Activated naive CD4-positive, alpha-beta T cell treated with anti-CD3 and anti-CD28 coated beads, Interleukin-2, amount 50 U/mL, for 72 hours (primary cell): ENCODE results near the gene SCN1A. TPM values are rescaled to one million over a fixed set of nuclear protein-coding genes. Genes with fewer than 3 reads are reported as not detected.

ENCODE experiments used
- ATAC-seq, 2 donors: fragments of 150-1000 bp; cut with Tn5 transposase; 2 replicates each; pipeline ENCODE4 v1.10.0; 2021; ENCODE audit warnings: mild to moderate bottlenecking in 2 of 2, moderate library complexity in 2 of 2
- DNase-seq, 2 donors: peaks; one replicate each; pipeline ENCODE4 v3.0.0; 2021 to 2022; ENCODE audit warnings: low spot score in 2 of 2
- H3K27ac Mint-ChIP-seq, 2 donors: one replicate each; pipeline ENCODE4 v1.8.0; 2022; ENCODE audit warnings: mild to moderate bottlenecking in 2 of 2, mixed read lengths in 2 of 2
- H3K36me3 Mint-ChIP-seq, 2 donors: one replicate each; pipeline ENCODE4 v1.8.0; 2022; ENCODE audit warnings: mixed read lengths in 2 of 2
- H3K9me3 Mint-ChIP-seq, 2 donors: one replicate each; pipeline ENCODE4 v1.8.0; 2022; ENCODE audit warnings: mixed read lengths in 2 of 2
- total RNA-seq, 2 donors: library from RNA; stranded (reverse); gene quantifications; one replicate each; pipeline ENCODE4 v1.2.3, GENCODE V29; 2022

The SCN1A gene
- not detected for total RNA-seq

GRCh38 chr2:166127217-166128155, at the start of gene SCN1A:
Gene SCN1A (minus strand): TSS chr2:166128020. CDS start chr2:166073621, 54,399 bp downstream.
- Mint-ChIP-seq H3K27ac (no peak within 1 kb of the TSS), H3K36me3 (no peaks in the 10 kb centered on the region), H3K9me3 (no peaks in the 10 kb centered on the region)
- DNase-seq = no peak
- peak; percentile 11 to 57 for ATAC-seq

GRCh38 chr2:166173263-166173662, 45.4 kb upstream of the SCN1A start:
- DNase-seq (no peak), ATAC-seq (no peak)
- Mint-ChIP-seq H3K9me3 (no peaks in the 10 kb centered on the region), H3K27ac (no peak overlapping the region), H3K36me3 (no peaks in the 10 kb centered on the region)

GRCh38 chr2:166171216-166171615, 43.4 kb upstream of the SCN1A start:
- no peaks in the 10 kb centered on the region for H3K36me3 Mint-ChIP-seq
- no peak for DNase-seq
- H3K9me3 Mint-ChIP-seq = no peaks in the 10 kb centered on the region

GRCh38 chr2:166170356-166170755, 42.5 kb upstream of the SCN1A start:
- H3K9me3 Mint-ChIP-seq = no peaks in the 10 kb centered on the region
- H3K27ac Mint-ChIP-seq = no peak overlapping the region
- ATAC-seq = peak in 1 of 2 donors; percentile 41
- DNase-seq = no peak
- H3K36me3 Mint-ChIP-seq = no peaks in the 10 kb centered on the region

More at GRCh38 chr2:166171216-166171615, 43.4 kb upstream of the SCN1A start:
- no peak for ATAC-seq
- no peak overlapping the region for H3K27ac Mint-ChIP-seq

- H3K27ac Mint-ChIP-seq = no peak overlapping the region
These were observed 39.6 kb upstream of the SCN1A start for GRCh38 chr2:166167449-166167848.

GRCh38 chr2:166163775-166164174, 36.0 kb upstream of the SCN1A start:
- H3K36me3 Mint-ChIP-seq = no peaks in the 10 kb centered on the region
- DNase-seq (no peak), ATAC-seq (no peak)
- H3K9me3 Mint-ChIP-seq = no peaks in the 10 kb centered on the region
- no peak overlapping the region for H3K27ac Mint-ChIP-seq

More at GRCh38 chr2:166167449-166167848, 39.6 kb upstream of the SCN1A start:
- Mint-ChIP-seq H3K36me3 (no peaks in the 10 kb centered on the region), H3K9me3 (no peaks in the 10 kb centered on the region)
- no peak for DNase-seq
- ATAC-seq = no peak

GRCh38 chr2:166158546-166158945, 30.7 kb upstream of the SCN1A start:
- ATAC-seq (no peak), DNase-seq (no peak)
- no peaks in the 10 kb centered on the region for H3K36me3 Mint-ChIP-seq
- H3K27ac Mint-ChIP-seq = no peak overlapping the region
- H3K9me3 Mint-ChIP-seq = no peaks in the 10 kb centered on the region

- no peak for ATAC-seq
- H3K9me3 Mint-ChIP-seq = no peaks in the 10 kb centered on the region
- no peak overlapping the region for H3K27ac Mint-ChIP-seq
- no peaks in the 10 kb centered on the region for H3K36me3 Mint-ChIP-seq
- DNase-seq = no peak
These were observed 29.8 kb upstream of the SCN1A start for GRCh38 chr2:166157578-166157977.

GRCh38 chr2:166156985-166157490, 29.2 kb upstream of the SCN1A start:
- no peak for ATAC-seq
- no peak for DNase-seq
- no peaks in the 10 kb centered on the region for H3K36me3 Mint-ChIP-seq
- H3K9me3 Mint-ChIP-seq = no peaks in the 10 kb centered on the region
- H3K27ac Mint-ChIP-seq = no peak overlapping the region

GRCh38 chr2:166155589-166155988, 27.8 kb upstream of the SCN1A start:
- H3K27ac Mint-ChIP-seq = no peak overlapping the region
- no peak for DNase-seq
- ATAC-seq = no peak
- no peaks in the 10 kb centered on the region for H3K36me3 Mint-ChIP-seq
- H3K9me3 Mint-ChIP-seq = no peaks in the 10 kb centered on the region

GRCh38 chr2:166154685-166155338, 27.0 kb upstream of the SCN1A start:
- H3K9me3 Mint-ChIP-seq = no peaks in the 10 kb centered on the region
- H3K36me3 Mint-ChIP-seq = no peaks in the 10 kb centered on the region
- H3K27ac Mint-ChIP-seq = no peak overlapping the region
- ATAC-seq (no peak), DNase-seq (no peak)

GRCh38 chr2:166152064-166152463, 24.2 kb upstream of the SCN1A start:
- DNase-seq = no peak
- Mint-ChIP-seq H3K27ac (no peak overlapping the region), H3K9me3 (no peaks in the 10 kb centered on the region), H3K36me3 (no peaks in the 10 kb centered on the region)
- ATAC-seq = no peak

- ATAC-seq (no peak), DNase-seq (no peak)
- H3K27ac Mint-ChIP-seq = no peak overlapping the region
- no peaks in the 10 kb centered on the region for H3K9me3 Mint-ChIP-seq
- H3K36me3 Mint-ChIP-seq = no peaks in the 10 kb centered on the region
These were observed 20.9 kb upstream of the SCN1A start for GRCh38 chr2:166148500-166149400.

- DNase-seq (no peak), ATAC-seq (no peak)
- Mint-ChIP-seq H3K27ac (no peak overlapping the region), H3K9me3 (no peaks in the 10 kb centered on the region), H3K36me3 (no peaks in the 10 kb centered on the region)
These were observed 20.1 kb upstream of the SCN1A start for GRCh38 chr2:166147883-166148282.

- ATAC-seq (no peak), DNase-seq (no peak)
- Mint-ChIP-seq H3K36me3 (no peaks in the 10 kb centered on the region), H3K27ac (no peak overlapping the region), H3K9me3 (peaks cover 0 to 5% of the 10 kb centered on the region in 2 donors)
These were observed 16.3 kb upstream of the SCN1A start for GRCh38 chr2:166144071-166144470.

- no peak for ATAC-seq
- Mint-ChIP-seq H3K27ac (no peak overlapping the region), H3K36me3 (no peaks in the 10 kb centered on the region), H3K9me3 (peaks cover 4 to 10% of the 10 kb centered on the region in 2 donors)
- DNase-seq = no peak
These were observed 13.1 kb upstream of the SCN1A start for GRCh38 chr2:166140932-166141331.
